Hematopoietic multipotent progenitor cell treated with erythropoietin and hydrocortisone succinate and interleukin-3 and kit ligand, for 8 days (in vitro differentiated cells): ENCODE results near the gene CRYL1.
"Not testable (repeated sequence)": the region's sequence is repeated elsewhere in the genome, so short reads cannot be mapped to it uniquely, and the experiment has no call there.

Experiments used
- DNase-seq: peaks from one replicate; pipeline ENCODE4 v3.0.0-alpha.2; 2015

CRYL1 gene

DNA sequence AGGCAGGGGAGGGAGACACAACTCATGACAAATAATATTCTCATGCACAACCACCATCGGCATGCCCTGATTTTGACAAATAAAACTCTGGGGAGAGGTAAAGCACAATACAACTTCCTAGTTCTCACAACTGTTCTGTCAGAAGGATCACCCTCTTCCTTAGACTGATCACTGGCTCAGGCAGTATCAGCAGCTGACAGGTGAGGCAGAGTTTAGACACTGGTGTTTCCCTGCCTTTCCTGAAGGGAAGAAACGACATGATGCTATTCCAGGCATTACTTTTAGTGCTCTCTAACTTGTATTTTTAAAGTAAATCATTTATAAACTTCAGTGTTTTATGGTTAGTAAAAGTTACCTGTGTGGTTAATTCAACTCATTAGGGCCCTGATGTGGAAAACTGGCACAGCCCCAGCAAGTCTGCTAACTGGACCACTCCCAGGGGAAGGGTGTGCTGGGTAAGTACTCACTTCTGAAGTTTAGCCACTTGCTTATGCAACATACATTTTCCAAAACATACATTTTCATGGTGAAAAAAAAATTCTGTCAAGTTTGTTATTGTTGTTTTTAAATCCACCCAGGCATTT is 82.8 kb downstream of the CRYL1 start:
- no peak for DNase-seq

DNA sequence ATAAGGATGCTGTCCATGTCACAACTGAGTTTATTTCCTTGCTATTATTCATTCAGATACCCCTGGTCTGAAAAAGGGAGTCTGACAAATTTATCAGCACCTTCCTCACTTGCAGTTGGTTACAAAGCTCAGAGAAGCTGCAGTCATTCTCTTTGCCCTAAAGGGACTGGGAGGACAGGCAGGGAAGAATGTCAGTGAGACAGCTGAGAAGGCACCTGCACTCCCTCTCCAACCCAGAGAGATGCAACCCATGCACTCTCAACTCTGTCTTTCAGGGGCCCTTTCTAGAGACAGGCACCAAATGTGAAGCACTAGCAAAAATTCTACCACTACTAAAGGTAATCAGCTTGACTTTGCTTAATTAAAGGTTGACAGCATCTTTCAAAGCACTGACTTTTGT is 83.3 kb downstream of the CRYL1 start:
- no peak for DNase-seq

- DNase-seq: no peak
Measured at GRCh38 chr13:20441879-20442278, 83.8 kb downstream of the CRYL1 start.

GRCh38 chr13:20441056-20441455 is 84.6 kb downstream of the CRYL1 start:
- no peak for DNase-seq

DNA sequence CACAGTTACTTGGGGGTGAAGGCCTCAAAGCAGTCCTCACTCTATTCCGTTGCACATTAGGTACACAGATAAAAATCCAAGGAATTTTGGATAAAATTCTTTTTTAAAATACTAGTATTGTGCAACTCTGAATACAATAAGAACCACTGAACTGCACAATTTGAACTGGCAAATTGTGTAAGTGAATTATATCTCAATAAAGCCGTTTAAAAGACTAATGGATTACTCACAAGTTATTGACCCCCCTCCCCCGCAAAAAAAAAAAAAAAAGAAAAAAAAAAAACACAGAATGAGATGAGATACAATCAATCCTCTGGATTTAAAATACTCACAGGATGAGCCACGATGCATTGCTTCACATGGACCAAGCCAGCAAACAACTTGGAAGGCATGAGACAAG is 86.4 kb downstream of the CRYL1 start:
- DNase-seq: no peak

- DNase-seq: no peak
Measured at GRCh38 chr13:20438801-20439200, 86.9 kb downstream of the CRYL1 start.

DNA sequence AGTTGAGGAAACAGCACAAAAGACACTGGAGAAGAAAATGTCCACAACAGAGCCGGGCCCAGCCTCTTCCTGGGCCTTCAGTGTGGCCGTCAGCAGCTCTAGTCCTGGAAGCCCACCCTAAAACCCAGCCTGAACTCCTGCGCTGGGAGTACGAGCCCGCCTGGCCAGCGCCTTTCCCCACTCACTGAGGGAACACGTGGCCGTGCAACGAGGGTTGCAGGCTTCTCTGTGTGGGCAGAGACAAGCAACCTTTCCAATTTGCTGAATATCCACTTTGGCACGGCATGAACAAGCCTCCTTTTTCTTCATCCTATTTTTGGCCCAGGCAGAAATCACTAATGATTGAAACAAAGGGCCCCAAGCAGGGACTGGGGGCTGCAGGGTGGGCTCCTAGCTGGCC is 89.2 kb downstream of the CRYL1 start:
- no peak for DNase-seq

DNA sequence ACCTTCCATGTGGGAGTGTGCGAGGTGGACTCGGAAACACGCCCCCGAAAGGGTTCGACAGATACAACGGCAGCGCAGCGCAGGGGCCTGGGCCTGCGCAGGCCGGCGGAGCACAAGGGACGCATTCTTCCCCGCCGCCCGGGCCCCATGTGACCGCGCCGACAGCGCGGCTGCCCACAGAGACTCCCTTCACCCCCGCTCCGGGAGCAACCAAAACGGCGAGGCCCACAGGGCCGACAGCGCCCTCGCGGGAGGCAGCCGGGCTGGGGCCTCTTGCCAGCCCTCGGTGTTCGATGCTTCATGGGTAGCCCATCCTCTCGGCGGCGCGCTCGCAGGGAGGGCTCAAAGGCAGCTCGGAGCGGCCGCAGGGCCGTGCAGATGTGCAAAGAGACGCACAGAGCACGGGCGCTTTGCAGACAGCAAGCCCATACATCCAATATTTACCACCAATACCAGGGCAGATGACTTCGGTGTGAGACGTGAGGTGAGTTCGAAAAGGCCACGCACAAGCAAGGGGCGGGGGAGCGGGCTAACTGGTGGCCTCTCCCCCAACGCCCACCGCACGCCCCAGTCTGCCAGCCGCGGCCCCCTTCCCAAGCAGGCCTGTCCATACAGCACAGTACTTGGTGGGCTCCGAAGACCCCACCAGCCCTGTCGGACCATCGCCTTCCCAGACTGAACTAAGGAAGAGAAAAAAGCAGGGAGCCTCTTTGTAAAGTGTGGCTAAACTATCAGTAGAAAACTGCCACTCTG is 89.9 kb downstream of the CRYL1 start:
- DNase-seq: no peak

DNA sequence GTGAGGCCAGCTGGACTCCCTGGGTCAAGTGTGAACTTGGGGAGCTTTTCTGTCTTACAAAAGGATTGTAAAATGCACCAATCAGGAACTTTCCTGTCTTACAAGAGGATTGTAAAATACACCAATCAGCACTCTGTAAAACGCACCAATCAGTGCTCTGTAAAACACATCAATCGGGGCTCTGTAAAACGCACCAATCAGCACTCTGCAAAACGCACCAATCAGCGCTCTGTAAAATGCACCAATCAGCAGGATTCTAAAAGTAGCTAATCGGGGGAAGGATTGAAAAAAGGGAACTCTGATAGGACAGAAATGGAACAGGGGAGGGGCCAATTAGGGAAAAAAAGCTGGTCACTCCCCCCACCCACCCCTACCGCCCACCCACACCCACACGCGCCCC is 91.4 kb downstream of the CRYL1 start:
- not testable (repeated sequence) for DNase-seq

DNA sequence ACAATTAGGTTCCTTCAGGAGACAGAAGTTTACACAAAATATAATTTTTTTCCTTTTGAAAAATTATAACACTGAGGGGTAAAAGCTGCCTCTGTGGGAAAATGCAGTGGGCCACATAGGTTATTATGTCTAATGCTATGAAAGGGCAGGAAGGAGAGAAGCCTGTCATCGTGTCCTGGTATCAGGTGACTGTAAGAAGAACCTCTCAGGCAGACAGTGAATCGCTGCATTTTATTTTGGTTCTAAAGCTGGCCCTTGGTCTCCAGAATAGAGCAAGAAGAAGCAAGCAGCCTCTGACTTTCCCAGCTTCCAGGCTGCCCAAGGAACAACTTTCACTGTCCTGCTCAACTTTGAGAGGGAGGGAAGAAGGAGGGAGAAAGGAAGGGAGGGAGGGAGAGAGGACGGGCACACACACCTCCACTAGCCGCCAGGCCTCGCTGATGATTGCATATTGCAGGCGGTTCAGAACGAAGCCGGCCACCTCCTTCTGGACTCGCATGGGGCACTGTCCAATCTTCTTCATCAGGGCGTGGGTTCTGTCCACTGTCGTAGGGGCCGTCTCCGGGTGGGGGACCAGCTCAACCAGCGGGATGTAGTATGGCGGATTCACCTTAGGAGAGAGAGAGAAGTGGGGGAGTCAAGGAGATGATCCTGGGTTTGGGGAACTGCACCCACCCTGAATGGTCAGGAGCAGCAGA is 93.8 kb downstream of the CRYL1 start:
- DNase-seq: no peak

- no peak for DNase-seq
Measured at GRCh38 chr13:20431080-20431479, 94.6 kb downstream of the CRYL1 start.

DNA sequence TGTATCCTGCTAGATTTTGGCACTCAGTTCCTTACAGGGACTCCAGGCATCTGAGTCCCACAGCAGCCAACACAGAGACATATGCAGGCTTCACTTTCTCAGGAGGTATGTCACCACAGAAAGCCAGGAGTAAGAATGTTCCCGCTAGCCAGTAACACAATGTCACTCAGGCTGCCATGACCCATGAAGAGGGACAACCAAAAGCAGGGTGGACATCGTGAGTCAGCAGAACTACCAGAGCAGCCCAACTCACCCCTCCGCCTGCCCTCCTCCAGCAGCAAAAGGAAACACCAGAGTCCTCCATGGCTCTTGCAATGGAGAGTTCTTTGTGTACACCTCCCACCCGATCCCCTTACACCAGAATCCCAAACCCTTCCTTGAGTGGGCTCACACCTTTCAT is 95.4 kb downstream of the CRYL1 start:
- DNase-seq: no peak

GRCh38 chr13:20429682-20430081 is 96.0 kb downstream of the CRYL1 start:
- no peak for DNase-seq

GRCh38 chr13:20428666-20429644 is 96.7 kb downstream of the CRYL1 start:
- DNase-seq: no peak

- DNase-seq: no peak
Measured at GRCh38 chr13:20426766-20427448, 98.8 kb downstream of the CRYL1 start.

- no peak for DNase-seq
Measured at GRCh38 chr13:20425819-20426219, 99.8 kb downstream of the CRYL1 start.

DNA sequence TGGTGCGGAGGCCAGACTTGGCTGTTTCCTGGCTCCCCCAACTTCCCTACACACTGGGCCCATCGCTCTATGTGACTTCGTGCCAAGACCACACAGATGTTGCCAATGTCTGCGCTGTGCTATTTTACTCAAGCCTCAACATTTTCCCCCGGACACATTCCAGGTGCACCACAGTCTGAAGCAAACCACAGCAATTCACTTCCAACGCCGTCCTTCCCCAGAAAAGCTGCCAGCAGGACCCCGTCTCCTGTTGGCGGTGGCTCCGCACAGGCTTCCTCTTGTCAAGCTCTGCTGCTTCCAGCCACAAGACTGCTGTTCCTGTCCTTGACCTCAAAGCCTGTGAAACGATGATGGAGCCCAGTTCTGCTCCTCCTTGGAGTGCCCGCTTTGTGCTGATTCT is 100.7 kb downstream of the CRYL1 start:
- no peak for DNase-seq

GRCh38 chr13:20424559-20424852 is 101.2 kb downstream of the CRYL1 start:
- no peak for DNase-seq

DNA sequence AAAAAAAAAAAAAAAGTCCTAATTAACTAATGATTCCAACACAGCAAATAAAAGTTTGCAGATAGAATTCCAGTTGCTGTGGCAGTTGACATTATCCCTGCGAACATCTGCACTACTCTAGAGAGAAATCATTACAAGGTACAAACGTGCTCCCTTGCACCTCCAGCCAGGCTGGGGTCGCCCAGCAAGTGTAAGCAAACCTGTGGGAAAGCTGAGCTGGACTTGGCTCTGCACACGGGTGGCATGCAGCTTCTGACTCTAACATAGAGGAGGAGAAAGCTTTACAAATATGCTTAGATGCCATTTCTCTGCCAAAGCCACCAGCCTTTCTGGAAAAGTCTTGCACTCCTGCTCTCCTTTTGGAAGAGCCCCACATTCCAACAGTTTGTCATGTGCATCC is 103.3 kb downstream of the CRYL1 start:
- DNase-seq: no peak

GRCh38 chr13:20420938-20421337 is 104.7 kb downstream of the CRYL1 start:
- no peak for DNase-seq

GRCh38 chr13:20418953-20419352 is 106.7 kb downstream of the CRYL1 start:
- no peak for DNase-seq

GRCh38 chr13:20416223-20416745 is 109.4 kb downstream of the CRYL1 start:
- no peak for DNase-seq
